Ascending aorta (tissue), 2 donors: Measurements from ENCODE around the gene PBX3. TPM values are rescaled to one million over a fixed set of nuclear protein-coding genes. Genes with fewer than 3 reads are reported as not detected.
A peak's percentile ranks its signal among the peaks of the same experiment; 100 is the strongest.

Experiments
- DNase-seq, 2 donors: peaks; one replicate each; pipeline ENCODE4 v3.0.0-alpha.2; 2019; ENCODE audit warnings: low spot score in 2 of 2
- H3K27ac ChIP-seq, 2 donors: fragments of 200-600 bp; sonication (generic); one replicate each; pipeline ENCODE4 v1.5.1; 2016 to 2017; ENCODE audit warnings: mild to moderate bottlenecking in 1 of 2
- H3K27me3 ChIP-seq: fragments of 200-600 bp; sonication (generic); one replicate; pipeline ENCODE4 v1.5.1; 2017
- H3K36me3 ChIP-seq, 2 donors: fragments of 200-600 bp; sonication (generic); one replicate each; pipeline ENCODE4 v1.5.1; 2016
- H3K4me1 ChIP-seq, 2 donors: fragments of 200-600 bp; sonication (generic); one replicate each; pipeline ENCODE4 v1.5.1; 2016 to 2017; ENCODE audit warnings: mild to moderate bottlenecking in 1 of 2
- H3K4me3 ChIP-seq, 2 donors: fragments of 200-600 bp; sonication (generic); one replicate each; pipeline ENCODE4 v1.5.1; 2016 to 2017; ENCODE audit warnings: mild to moderate bottlenecking in 1 of 2
- H3K9me3 ChIP-seq, 2 donors: fragments of 200-600 bp; sonication (generic); one replicate each; pipeline ENCODE4 v1.5.1; 2016
- intact Hi-C: fragments of 100-400 bp; cut with DNase I; formaldehyde crosslinking; loops from one replicate; pipeline ENCODE4 v1.15.1; 2023
- total RNA-seq: library from RNA; depleted of rRNA; stranded (reverse); fragments of >200 nt; gene quantifications from one replicate; pipeline ENCODE4 v1.1.0, GENCODE V29; 2016
- TF ChIP-seq, protein P1 (sequence below), 3 experiments: fragments of 200-600 bp in 2 of 3; fragments of 450-650 bp in 1 of 3; sonication (generic) in 2 of 3; IDR thresholded peaks; one replicate each; pipeline ENCODE4 v1.5.1; 2016 to 2019; ENCODE audit warnings: antibody characterized with exemption in 3 of 3, mild to moderate bottlenecking in 1 of 3, moderate library complexity in 1 of 3

PBX3 gene
- total RNA-seq, 1 donor from 2014 or later: 24.3 TPM

DNA sequence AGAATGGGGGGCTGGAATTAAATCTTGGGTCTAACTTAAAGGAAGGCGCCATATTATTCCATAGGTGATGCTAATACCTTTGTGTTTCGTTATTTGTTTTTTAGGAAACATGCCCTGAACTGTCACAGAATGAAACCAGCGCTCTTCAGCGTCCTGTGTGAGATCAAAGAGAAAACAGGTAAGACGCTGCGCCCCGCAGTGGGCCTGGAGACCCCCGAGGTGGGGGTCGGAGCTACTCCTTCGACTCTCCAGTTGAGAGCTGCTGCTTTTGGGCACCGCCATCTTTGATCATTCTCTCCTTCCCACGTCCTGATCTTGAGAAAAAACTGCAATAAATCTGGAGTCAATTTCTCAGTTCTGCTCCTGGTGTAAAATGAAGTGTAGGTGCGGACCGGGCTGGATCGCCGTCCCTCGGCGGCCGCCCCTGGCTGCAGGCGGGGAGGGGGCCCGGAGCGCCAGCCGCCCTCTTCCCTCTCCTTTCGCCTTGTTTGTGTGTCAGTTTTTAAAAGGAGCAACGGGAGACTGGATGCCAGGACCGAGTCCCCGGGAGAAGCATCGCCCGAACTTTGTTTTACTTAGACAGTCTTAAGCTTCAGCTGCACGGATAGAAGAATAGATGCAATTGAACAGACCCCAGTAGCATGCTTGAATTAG lies 1.4 kb downstream of the PBX3 start:
- no peaks in the 10 kb centered on the region for H3K36me3 ChIP-seq
- TF ChIP-seq, protein P1, sequence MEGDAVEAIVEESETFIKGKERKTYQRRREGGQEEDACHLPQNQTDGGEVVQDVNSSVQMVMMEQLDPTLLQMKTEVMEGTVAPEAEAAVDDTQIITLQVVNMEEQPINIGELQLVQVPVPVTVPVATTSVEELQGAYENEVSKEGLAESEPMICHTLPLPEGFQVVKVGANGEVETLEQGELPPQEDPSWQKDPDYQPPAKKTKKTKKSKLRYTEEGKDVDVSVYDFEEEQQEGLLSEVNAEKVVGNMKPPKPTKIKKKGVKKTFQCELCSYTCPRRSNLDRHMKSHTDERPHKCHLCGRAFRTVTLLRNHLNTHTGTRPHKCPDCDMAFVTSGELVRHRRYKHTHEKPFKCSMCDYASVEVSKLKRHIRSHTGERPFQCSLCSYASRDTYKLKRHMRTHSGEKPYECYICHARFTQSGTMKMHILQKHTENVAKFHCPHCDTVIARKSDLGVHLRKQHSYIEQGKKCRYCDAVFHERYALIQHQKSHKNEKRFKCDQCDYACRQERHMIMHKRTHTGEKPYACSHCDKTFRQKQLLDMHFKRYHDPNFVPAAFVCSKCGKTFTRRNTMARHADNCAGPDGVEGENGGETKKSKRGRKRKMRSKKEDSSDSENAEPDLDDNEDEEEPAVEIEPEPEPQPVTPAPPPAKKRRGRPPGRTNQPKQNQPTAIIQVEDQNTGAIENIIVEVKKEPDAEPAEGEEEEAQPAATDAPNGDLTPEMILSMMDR (IDR thresholded peaks at IDR 0.05): no peak
- H3K4me1 ChIP-seq: no peaks in the 10 kb centered on the region
- H3K27me3 ChIP-seq: no peaks in the 10 kb centered on the region
- H3K27ac ChIP-seq: peak overlapping the region; percentile 71 to 93
- intact Hi-C loops: loop anchor here (5.0 to 10.0 kb wide), 3 partner anchors 804 to 976 kb away; partner anchors contain the start of genes GOLGA1 and NR6A1
- no peak for DNase-seq
- peak overlapping the region; percentile 70 to 88 for H3K4me3 ChIP-seq
- H3K9me3 ChIP-seq: no peaks in the 10 kb centered on the region

DNA sequence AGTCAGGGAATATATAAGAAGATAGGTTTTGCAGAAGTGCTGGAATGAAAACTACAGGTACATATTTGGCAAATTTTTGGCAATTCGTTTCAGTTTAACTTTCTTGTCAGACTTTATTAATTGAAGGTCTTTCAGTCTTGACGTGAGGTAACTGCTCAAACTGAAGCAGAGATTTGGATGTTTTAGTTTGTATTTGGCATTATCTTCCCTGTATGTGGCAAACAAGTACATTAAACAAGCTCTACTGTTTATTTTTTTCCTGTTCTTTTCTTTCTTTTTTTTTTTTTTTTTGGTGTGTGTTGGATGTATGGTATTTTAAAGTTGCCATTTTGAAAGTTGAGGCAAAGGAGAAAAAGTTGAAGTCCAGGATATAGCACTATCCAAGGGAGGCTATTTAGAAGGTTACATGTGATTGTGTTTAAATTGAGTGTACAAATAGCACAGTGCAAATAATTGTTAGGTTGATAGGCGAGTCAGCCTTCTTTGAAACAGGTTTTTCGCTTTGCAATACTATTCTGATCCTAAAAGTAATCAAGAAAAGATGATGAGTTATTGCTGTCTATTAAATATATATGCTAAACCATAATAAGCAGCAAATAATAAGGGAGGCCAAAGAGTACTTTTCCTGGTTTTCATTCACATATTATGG lies 2.2 kb downstream of the PBX3 start:
- Histone ChIP-seq H3K9me3 (no peaks in the 10 kb centered on the region), H3K27me3 (no peaks in the 10 kb centered on the region), H3K36me3 (no peaks in the 10 kb centered on the region), H3K4me1 (no peaks in the 10 kb centered on the region), H3K4me3 (peak overlapping the region; percentile 70 to 88), H3K27ac (no peak overlapping the region)
- no peak for DNase-seq
- intact Hi-C loops: loop anchor here (5.0 to 10.0 kb wide), 3 partner anchors 805 to 977 kb away; partner anchors contain the start of genes GOLGA1 and NR6A1
- TF ChIP-seq, protein P1 (IDR thresholded peaks at IDR 0.05): no peak

DNA sequence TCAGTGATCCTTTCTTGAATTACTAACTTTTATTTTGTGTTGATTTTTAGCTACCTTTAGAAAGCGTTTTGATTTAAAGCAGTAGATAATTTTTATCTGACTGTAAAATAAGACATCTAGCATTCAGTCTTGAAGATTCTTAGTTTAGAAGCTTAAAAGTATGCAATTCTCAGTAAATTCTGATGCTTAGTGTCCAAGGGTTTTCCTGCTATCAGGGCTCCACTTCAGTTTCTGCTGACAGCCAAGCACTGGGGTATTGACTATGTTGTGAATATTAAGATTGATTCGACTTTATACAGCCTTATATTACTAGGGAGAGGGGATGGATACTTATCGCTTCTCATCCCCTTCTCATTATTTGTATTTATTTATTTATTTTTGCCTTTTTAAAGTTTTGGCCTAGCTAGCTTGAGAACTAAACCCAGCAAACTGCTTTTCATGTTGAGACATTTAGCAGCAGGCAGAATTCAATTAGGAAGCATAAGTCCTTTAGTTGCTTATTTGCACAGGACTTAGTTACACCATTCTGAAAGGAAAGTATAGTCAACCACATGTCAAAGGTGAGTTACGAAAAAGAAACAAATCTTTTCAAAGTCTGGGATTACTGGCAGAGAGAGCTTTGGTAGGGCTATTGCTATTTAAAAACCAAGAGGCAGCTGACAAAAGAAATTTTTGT lies 2.9 kb downstream of the PBX3 start:
- TF ChIP-seq, protein P1 (IDR thresholded peaks at IDR 0.05): no peak
- Histone ChIP-seq H3K27ac (no peak overlapping the region), H3K4me1 (no peaks in the 10 kb centered on the region), H3K9me3 (no peaks in the 10 kb centered on the region), H3K36me3 (no peaks in the 10 kb centered on the region), H3K27me3 (no peaks in the 10 kb centered on the region), H3K4me3 (peak overlapping the region in 1 of 2 donors; percentile 70)
- no peak for DNase-seq
- intact Hi-C loops: loop anchor here (5.0 to 10.0 kb wide), 3 partner anchors 805 to 978 kb away; partner anchors contain the start of genes GOLGA1 and NR6A1

DNA sequence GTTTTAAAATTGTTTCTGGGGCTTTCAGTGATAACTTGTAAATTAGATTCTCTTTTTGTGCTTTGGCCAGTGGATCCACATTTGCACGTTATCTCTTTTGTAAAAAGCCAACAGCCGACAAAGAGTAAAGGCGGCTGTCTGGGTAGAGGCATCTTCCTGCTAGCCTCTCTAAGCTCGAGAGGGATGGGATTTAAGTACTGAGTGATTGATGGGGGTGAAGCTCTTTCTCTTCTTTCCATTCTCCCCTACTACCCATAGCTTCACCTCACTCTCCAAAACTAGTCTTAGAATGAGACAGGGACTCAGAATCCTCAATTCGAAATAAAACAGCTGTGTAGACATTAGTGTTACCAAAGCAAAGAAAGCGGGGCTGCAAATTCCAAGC lies 3.4 kb downstream of the PBX3 start:
- H3K9me3 ChIP-seq: no peaks in the 10 kb centered on the region
- TF ChIP-seq, protein P1 (IDR thresholded peaks at IDR 0.05): no peak
- H3K36me3 ChIP-seq: no peaks in the 10 kb centered on the region
- H3K27ac ChIP-seq: no peak overlapping the region
- no peak overlapping the region for H3K4me3 ChIP-seq
- intact Hi-C loops: no loop called here
- H3K27me3 ChIP-seq: no peaks in the 10 kb centered on the region
- no peaks in the 10 kb centered on the region for H3K4me1 ChIP-seq
- no peak for DNase-seq

DNA sequence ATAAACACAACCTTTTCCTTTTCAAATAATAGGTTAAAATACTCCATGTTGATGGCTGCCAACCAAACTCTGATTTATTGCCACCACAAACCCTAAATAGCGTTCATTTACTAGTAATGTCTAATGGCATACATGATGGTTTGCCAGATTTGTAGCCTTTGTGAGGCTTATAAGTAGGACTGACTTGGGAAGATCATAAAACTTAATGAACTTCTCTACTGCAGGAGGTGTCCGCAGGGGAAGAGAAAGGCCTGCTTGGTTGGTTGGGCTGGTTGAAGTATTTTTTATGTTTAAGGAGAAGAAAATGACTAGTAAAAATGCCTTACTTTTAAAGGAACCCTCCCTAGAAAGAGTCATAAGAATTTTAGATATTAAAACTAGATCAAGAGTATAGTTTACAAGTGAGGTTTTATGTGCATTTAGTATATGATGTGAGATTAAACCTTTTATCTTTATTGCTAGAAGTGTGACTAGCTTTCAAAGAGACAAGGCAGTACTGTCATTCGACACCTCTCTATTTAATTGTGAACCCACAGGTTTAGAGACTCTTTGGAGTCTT lies 5.0 kb downstream of the PBX3 start:
- Histone ChIP-seq H3K4me1 (no peaks in the 10 kb centered on the region), H3K9me3 (no peaks in the 10 kb centered on the region), H3K4me3 (no peak overlapping the region), H3K27ac (no peak overlapping the region), H3K36me3 (no peaks in the 10 kb centered on the region), H3K27me3 (no peaks in the 10 kb centered on the region)
- TF ChIP-seq, protein P1 (IDR thresholded peaks at IDR 0.05): no peak
- no peak for DNase-seq
- intact Hi-C loops: no loop called here
